Activated CD8-positive, alpha-beta memory T cell treated with anti-CD3 and anti-CD28 coated beads for 1 hour (primary cell): ENCODE results near the gene SCAF8.

Experiments used
- DNase-seq, 2 donors: peaks; one replicate each; pipeline ENCODE4 v3.0.0-alpha.2; 2020; ENCODE audit warnings: low read depth in 1 of 2; ENCODE audit errors: extremely low read depth in 1 of 2

The SCAF8 gene

GRCh38 chr6:154829970-154830369 lies 96.8 kb downstream of the SCAF8 start:
- DNase-seq: no peak

- no peak for DNase-seq
Observed at GRCh38 chr6:154830771-154831170, 97.6 kb downstream of the SCAF8 start.

GRCh38 chr6:154835307-154835706 lies 102.1 kb downstream of the SCAF8 start:
- DNase-seq: no peak

- no peak for DNase-seq
Observed at GRCh38 chr6:154839546-154839945, 106.3 kb downstream of the SCAF8 start.

- DNase-seq: no peak
Observed at GRCh38 chr6:154840363-154840762, 107.1 kb downstream of the SCAF8 start.

- no peak for DNase-seq
Observed at GRCh38 chr6:154841109-154841508, 107.9 kb downstream of the SCAF8 start.

GRCh38 chr6:154842833-154843232 lies 109.6 kb downstream of the SCAF8 start:
- no peak for DNase-seq

- no peak for DNase-seq
Observed at GRCh38 chr6:154847318-154847717, 114.1 kb downstream of the SCAF8 start.

GRCh38 chr6:154848580-154848979 lies 115.4 kb downstream of the SCAF8 start:
- DNase-seq: no peak

- no peak for DNase-seq
Observed at GRCh38 chr6:154849475-154849874, 116.3 kb downstream of the SCAF8 start.

GRCh38 chr6:154852687-154853086 lies 119.5 kb downstream of the SCAF8 start:
- no peak for DNase-seq

GRCh38 chr6:154857529-154857928 lies 124.3 kb downstream of the SCAF8 start:
- DNase-seq: no peak

GRCh38 chr6:154861825-154862224 lies 128.6 kb downstream of the SCAF8 start:
- DNase-seq: no peak

- no peak for DNase-seq
Observed at GRCh38 chr6:154862536-154862935, 129.3 kb downstream of the SCAF8 start.

- DNase-seq: no peak
Observed at GRCh38 chr6:154864066-154864430, 130.8 kb downstream of the SCAF8 start.

GRCh38 chr6:154865291-154865690 lies 132.1 kb downstream of the SCAF8 start:
- DNase-seq: no peak

- DNase-seq: no peak
Observed at GRCh38 chr6:154868143-154868594, 135.0 kb downstream of the SCAF8 start.

GRCh38 chr6:154872542-154873114 lies 139.4 kb downstream of the SCAF8 start:
- DNase-seq: no peak

- DNase-seq: no peak
Observed at GRCh38 chr6:154873546-154873945, 140.3 kb downstream of the SCAF8 start.

- no peak for DNase-seq
Observed at GRCh38 chr6:154874773-154875592, 141.8 kb downstream of the SCAF8 start.

- no peak for DNase-seq
Observed at GRCh38 chr6:154876486-154877280, 143.5 kb downstream of the SCAF8 start.
